Inflammatory macrophage (primary cell): Measurements from ENCODE around the gene HMGXB4.
A peak's percentile ranks its signal among the peaks of the same experiment; 100 is the strongest.

Experiments
- DNase-seq, 2 donors: peaks; one replicate each; pipeline ENCODE4 v3.0.0-alpha.2; 2020 to 2022

HMGXB4 gene

GRCh38 chr22:35311551-35311999, 54.3 kb downstream of the HMGXB4 start:
- DNase-seq = no peak

- DNase-seq = peak in 1 of 2 donors; percentile 51
Observed at GRCh38 chr22:35312198-35313059, 55.1 kb downstream of the HMGXB4 start.

GRCh38 chr22:35313311-35314121, 56.2 kb downstream of the HMGXB4 start:
- no peak for DNase-seq

GRCh38 chr22:35314161-35314942, 57.1 kb downstream of the HMGXB4 start:
- no peak for DNase-seq

GRCh38 chr22:35315141-35315854, 58.0 kb downstream of the HMGXB4 start:
- no peak for DNase-seq

- no peak for DNase-seq
Observed at GRCh38 chr22:35315855-35316745, 58.8 kb downstream of the HMGXB4 start.

- DNase-seq = no peak
Observed at GRCh38 chr22:35316751-35317150, 59.5 kb downstream of the HMGXB4 start.

GRCh38 chr22:35317680-35318290, 60.5 kb downstream of the HMGXB4 start:
- DNase-seq = no peak

GRCh38 chr22:35318346-35319215, 61.3 kb downstream of the HMGXB4 start:
- DNase-seq = no peak

GRCh38 chr22:35319244-35319985, 62.1 kb downstream of the HMGXB4 start:
- no peak for DNase-seq

GRCh38 chr22:35322126-35322525, 64.8 kb downstream of the HMGXB4 start:
- DNase-seq = no peak

- no peak for DNase-seq
Observed at GRCh38 chr22:35322893-35323292, 65.6 kb downstream of the HMGXB4 start.

GRCh38 chr22:35323305-35323704, 66.0 kb downstream of the HMGXB4 start:
- DNase-seq = no peak

- no peak for DNase-seq
Observed at GRCh38 chr22:35324067-35324466, 66.8 kb downstream of the HMGXB4 start.

- no peak for DNase-seq
Observed at GRCh38 chr22:35324762-35325161, 67.5 kb downstream of the HMGXB4 start.

GRCh38 chr22:35325209-35325608, 67.9 kb downstream of the HMGXB4 start:
- DNase-seq = no peak

- DNase-seq = peak in 1 of 2 donors; percentile 28
Observed at GRCh38 chr22:35326854-35327562, 69.7 kb downstream of the HMGXB4 start.
